Jurkat, Clone E6-1 (cell line): ENCODE data around the gene AP1S3.
"Not testable (repeated sequence)": the region's sequence is repeated elsewhere in the genome, so short reads cannot be mapped to it uniquely, and the experiment has no call there.

ENCODE experiments used
- DNase-seq: peaks from one replicate; pipeline ENCODE4 v3.0.0-alpha.2; 2011; ENCODE audit warnings: low read depth, low spot score
- H3K4me3 ChIP-seq: 2 replicates; pipeline ENCODE4 v1.5.1; 2011; ENCODE audit warnings: mild to moderate bottlenecking, low read length, control low read depth, moderate library complexity

Gene AP1S3

DNA sequence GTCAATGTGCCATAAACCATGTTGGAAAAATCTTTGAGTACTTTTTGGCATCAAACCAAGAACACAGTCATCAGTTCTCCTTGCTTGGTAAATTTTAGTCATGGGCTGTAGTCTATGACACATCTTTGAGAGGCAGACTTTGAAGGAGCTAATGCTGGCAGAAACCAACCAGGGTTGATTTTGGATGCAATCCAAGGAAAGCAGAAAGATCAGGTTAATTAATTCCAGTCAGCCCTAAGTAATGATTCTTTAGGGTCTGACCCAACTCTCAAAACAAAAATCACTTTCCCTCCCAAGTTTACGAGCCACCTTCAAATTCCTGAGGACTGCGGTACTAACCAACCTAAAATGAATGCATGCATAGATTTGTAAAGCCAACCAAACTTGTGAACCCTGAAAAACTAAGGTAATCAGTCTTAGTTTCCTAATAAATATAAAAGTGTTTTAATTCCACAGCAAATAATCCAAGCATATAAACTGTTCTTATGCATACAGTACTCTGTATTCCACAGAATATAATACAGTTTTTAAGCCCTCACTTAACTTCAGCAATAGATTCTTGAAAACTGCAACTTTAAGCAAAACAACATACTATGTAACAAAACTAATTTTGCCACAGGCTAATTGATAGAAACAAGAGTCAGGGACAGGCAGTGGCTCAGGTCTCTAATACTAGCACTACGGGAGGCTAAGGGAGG is 22.0 kb downstream of the AP1S3 start:
- no peak for DNase-seq
- no peak overlapping the region for H3K4me3 ChIP-seq

DNA sequence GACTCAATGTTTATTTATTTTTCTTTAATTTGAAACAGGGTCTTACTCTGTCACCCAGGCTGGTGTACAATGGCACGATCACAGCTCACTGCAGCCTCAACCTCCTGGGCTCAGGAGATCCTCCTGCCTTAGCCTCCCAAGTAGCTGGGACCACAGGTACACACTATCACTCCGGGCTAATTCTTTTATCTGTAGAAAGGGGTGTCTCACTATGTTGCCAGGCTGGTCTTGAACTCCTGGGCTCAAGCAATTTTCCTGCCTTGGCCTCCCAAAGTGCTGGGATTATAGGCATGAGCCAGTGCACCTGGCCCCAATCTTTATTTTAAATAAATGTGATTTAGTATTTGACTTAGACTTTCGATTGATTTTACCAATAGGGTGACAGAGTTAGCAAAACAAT is 22.6 kb downstream of the AP1S3 start:
- not testable (repeated sequence) for H3K4me3 ChIP-seq, DNase-seq

- H3K4me3 ChIP-seq: no peak overlapping the region
- DNase-seq: no peak
Observed at GRCh38 chr2:223813329-223813728, 24.1 kb downstream of the AP1S3 start.

- no peak overlapping the region for H3K4me3 ChIP-seq
- DNase-seq: no peak
Observed at GRCh38 chr2:223811757-223812156, 25.6 kb downstream of the AP1S3 start.

GRCh38 chr2:223805008-223805407 is 32.4 kb downstream of the AP1S3 start:
- DNase-seq: no peak

DNA sequence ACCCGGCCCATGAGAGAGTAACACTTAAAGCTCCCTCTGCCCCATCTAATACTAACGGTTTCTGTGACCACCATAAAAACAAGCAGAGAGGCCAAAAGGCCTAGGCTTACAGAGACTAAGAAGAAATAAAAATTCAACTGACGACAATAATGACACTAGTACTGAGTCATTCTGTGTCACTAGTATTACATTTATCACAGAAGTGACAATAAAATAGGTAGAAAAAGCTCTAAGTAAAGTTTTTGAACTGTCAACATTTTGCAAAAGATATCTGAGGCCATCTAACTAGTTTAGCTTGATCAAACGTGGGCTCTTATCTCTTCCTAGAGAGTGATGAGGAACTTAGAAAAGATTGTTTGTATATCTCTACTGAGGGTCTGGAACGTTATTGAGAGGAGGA is 35.6 kb downstream of the AP1S3 start:
- H3K4me3 ChIP-seq: no peak overlapping the region
- DNase-seq: no peak

More at GRCh38 chr2:223805008-223805407, 32.4 kb downstream of the AP1S3 start:
- H3K4me3 ChIP-seq: no peak overlapping the region

DNA sequence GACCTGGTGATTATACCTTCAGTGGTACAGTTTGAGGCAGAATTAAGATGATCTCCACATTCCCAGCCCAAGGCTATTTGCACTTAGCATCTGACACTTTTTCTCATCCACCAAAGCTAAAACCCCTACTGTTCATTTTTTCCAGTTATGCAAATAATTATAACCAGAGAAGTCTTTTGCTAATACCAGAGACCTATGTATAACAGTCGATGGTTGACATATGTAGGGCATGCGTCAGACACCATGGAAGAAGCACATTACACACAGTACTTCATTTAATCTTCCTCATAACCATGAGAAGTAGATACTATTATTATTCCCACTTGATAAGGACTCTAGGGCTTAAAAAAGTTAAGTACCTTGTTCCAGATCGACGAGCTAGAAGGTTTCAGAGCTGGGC is 36.5 kb downstream of the AP1S3 start:
- DNase-seq: no peak
- H3K4me3 ChIP-seq: no peak overlapping the region

DNA sequence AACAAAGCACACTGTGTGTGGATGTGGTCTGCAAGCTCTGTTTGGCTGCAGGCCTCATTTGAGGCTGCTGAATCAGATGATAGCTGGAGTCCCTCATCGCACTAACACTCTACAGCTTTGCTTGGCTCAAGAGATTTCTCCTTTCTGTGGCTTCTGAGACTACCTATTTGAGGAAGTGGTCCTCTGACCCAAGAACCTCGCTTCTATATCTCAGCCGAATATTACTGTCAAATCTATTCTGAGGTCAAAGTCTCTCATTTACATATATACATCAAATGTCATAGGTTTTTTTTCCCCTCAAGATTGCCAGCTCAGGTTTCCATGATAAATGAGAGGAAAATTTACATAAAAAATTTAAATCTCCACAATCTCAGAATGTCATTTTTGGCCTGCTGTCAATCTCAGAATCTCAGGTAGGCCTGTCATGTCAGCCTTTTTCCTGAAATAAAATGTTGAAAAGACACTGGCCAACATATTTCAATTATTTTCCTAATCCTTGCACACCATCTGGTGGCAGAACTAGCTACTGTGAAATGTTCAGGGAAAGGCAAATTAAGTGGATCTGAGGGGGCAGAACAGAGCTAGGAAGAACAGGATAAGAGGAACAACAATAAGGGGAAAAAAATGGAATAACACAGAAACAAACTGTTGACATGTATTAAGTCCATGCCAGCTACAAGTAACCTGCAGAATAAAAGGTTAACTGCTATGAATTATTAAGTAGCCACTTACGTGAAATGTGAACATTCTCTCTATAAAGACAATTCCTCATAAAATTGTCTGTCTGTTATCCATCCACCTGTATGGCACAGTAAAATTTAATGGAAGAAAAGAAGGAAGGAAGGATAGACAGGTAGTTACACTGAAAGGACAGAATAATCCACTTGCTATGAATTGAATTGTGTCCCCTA is 39.3 kb downstream of the AP1S3 start:
- DNase-seq: no peak
- H3K4me3 ChIP-seq: no peak overlapping the region

DNA sequence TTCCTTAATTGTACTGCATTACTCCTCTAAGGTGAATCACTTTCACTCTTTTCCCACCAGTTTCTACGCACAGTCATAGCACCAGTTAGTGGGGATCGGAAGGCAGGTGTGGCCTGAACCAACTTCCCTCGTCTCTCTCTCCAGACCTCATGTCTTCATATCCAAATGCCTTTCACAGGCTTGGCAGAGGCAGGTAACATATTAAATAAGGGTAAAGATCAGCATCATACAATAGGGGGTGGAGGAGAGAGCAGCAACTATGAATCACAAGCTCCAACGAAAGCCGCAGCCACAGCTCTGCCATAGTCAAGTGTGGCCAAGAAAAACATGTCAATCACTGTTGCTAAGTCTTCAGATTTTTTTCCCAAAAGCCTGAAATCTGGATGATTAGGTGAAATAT is 40.3 kb downstream of the AP1S3 start:
- H3K4me3 ChIP-seq: no peak overlapping the region
- DNase-seq: no peak

DNA sequence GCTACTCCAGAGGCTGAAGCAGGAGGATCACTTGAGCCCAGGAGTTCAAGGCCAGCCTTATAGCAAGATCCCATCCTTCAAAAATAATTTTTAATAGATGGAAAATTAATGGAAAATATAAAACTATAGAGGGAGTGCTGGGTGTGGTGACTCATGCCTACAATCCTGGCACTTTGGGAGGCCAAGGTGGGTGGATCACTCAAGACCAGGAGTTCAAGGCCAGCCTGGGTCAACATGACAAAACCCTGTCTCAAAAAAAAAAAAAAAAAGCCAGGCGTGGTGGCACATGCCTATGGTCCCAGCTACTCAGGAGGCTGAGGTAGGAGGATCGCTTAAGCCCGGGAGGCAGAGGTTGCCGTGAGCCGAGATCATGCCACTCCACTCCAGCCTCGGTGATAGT is 48.0 kb downstream of the AP1S3 start:
- H3K4me3 ChIP-seq: no peak overlapping the region
- no peak for DNase-seq

DNA sequence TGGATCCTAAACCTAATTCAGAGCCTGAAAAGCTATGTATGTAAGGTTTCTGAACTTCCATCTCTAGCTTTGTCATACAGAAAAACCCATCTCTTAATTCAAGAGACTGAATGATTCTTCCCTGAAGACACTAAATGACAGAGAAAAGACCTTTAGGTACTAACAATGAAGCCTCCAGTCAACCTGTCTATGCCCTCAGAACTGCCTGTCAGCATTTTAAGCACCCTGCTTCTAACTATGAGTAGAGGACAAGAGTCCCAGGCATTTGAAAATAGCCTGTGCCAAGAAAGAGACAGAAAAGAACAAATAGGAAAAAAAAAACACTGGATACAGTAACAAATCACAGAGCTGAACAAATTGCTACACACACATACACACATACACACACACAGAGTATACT is 48.6 kb downstream of the AP1S3 start:
- no peak overlapping the region for H3K4me3 ChIP-seq
- no peak for DNase-seq

GRCh38 chr2:223788106-223788505 is 49.3 kb downstream of the AP1S3 start:
- H3K4me3 ChIP-seq, DNase-seq: not testable (repeated sequence)

DNA sequence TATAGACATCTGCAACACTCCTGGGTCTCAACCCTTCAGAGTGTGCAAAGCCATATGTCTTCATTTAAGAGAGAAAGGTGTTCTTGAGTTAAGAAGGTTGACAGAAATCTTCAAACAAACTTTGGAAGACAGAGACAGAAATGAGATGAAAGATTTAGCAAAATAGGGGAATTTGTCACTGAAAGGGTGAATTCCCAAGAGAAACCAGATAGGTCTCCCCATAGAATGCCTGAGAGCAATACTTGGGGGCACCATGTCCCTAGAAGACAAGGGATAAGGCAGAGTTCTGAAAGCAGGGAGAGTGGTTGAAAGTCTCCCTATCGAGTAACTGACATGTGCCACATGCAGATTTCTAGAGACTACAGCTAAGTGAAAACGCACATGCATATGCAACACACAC is 50.0 kb downstream of the AP1S3 start:
- no peak overlapping the region for H3K4me3 ChIP-seq
- no peak for DNase-seq

DNA sequence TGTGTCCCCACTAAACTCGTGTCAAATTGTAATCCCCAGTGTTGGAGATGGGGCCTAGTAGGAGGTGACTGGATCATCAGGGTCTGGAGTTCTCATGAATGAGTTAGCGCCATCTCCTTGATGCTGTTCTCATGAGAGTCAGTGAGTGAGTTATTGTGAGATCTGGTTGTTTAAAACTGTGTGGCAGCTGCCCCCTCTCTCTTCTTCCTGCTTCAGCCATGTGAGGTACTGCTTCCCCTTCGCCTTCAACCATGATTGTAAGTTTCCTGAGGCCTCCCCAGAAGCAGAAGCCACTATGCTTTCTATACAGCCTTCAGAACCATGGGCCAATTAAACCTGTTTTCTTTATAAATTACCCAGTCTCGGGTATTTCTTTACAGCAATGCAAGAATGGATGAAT is 50.4 kb downstream of the AP1S3 start:
- no peak for DNase-seq
- no peak overlapping the region for H3K4me3 ChIP-seq

- no peak overlapping the region for H3K4me3 ChIP-seq
- no peak for DNase-seq
Observed at GRCh38 chr2:223786236-223786635, 51.1 kb downstream of the AP1S3 start.

DNA sequence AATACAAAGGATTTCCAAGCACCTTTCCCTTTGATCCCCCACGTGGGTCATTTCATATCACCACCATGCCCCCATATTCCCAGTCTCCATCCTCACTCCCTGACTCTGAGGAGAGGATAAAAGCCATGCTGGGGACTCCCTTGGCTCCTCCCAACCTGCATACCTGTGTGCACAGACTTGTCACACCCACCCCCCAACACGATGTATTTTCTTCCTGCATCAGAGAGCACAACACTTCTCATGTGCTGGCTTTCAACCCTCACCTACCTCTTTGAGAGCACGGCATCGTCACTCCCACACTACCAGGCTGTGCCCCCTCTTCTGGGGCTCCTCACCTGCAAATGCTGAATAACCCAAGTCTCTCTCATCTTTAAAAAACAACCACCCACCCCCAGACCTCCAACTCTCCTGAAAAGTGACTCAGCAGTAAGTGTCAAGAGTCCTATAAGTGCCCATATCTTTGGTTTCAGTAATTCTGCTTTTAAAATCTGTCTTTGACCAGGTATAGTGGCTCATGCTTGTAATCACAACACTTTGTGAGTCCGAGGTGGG is 53.1 kb downstream of the AP1S3 start:
- H3K4me3 ChIP-seq: no peak overlapping the region
- no peak for DNase-seq

DNA sequence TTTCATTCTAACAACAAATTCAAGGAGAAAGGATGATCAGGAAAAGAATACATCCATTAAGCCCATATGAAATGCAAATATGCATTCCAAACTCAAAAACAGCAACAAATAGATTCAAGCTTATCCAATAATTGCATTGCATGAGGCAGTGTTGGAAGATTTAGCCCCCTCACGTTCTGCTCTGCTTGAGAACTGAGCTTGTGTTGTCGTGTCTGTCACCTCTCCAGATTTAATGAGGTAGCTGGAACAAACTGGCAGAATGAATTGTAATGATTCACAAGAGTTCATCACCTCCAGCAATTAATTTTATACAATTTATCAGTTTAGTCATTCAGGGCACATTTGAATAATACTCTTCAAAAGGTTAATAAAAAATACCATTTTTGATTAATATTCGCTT is 54.8 kb downstream of the AP1S3 start:
- DNase-seq: no peak
- H3K4me3 ChIP-seq: no peak overlapping the region

GRCh38 chr2:223781560-223781959 is 55.8 kb downstream of the AP1S3 start:
- no peak for DNase-seq
- no peak overlapping the region for H3K4me3 ChIP-seq

DNA sequence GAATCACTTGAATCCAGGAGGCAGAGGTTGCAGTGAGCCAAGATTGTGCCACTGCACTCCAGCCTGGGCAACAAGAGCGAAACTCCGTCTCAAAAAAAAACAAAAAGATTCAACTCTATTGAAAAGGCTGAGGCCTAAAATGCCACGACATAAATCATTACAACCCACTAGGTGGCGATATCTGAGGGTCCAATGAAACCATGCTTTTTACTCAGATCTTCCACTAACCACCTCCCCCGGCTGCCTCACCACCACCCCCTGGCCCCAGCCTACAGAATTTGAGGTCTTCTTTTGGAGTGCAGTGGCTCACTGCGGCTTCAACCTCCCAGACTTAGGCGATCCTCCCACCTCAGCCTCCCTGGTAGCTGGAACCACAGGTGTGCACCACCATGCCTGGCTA is 57.5 kb downstream of the AP1S3 start:
- DNase-seq: peak; percentile 61
- H3K4me3 ChIP-seq: no peak overlapping the region

GRCh38 chr2:223774193-223774592 is 63.2 kb downstream of the AP1S3 start:
- no peak for DNase-seq
- H3K4me3 ChIP-seq: no peak overlapping the region
